ENCODE data around the gene RAD51B. TPM values are rescaled to one million over a fixed set of nuclear protein-coding genes. Genes with fewer than 3 reads are reported as not detected.
"Not testable (repeated sequence)": the region's sequence is repeated elsewhere in the genome, so short reads cannot be mapped to it uniquely, and the experiment has no call there.

RAD51B gene
- total RNA-seq, 2 donors from 2014 or later = 42.6 to 50.0 TPM

- Mint-ChIP-seq H3K36me3 (ENCODE audit: insufficient read depth in 2 of 2) (no peaks in the 10 kb centered on the region), H3K4me1 (ENCODE audit: low read depth) (peaks cover 26% of the 10 kb centered on the region), H3K27me3 (ENCODE audit: low read depth) (no peaks in the 10 kb centered on the region), H3K9me3 (peaks cover 3 to 4% of the 10 kb centered on the region in 2 donors), H3K4me3 (no peak overlapping the region), H3K27ac (no peak overlapping the region)
- no peak for ATAC-seq (replicated peaks in 1 of 2)
- no peak for DNase-seq
Observed at GRCh38 chr14:68219407-68219806, 399.8 kb downstream of the RAD51B start.

GRCh38 chr14:68221046-68221445 is 401.5 kb downstream of the RAD51B start:
- H3K4me3 Mint-ChIP-seq; H3K36me3 Mint-ChIP-seq (ENCODE audit: insufficient read depth in 2 of 2); H3K27me3 Mint-ChIP-seq (ENCODE audit: low read depth); H3K9me3 Mint-ChIP-seq; DNase-seq; ATAC-seq (replicated peaks in 1 of 2); H3K27ac Mint-ChIP-seq: not testable (repeated sequence)
- peaks cover 15% of the 10 kb centered on the region for H3K4me1 Mint-ChIP-seq (ENCODE audit: low read depth)

- Mint-ChIP-seq H3K27me3 (ENCODE audit: low read depth) (no peaks in the 10 kb centered on the region), H3K36me3 (ENCODE audit: insufficient read depth in 2 of 2) (no peaks in the 10 kb centered on the region), H3K4me3 (no peak overlapping the region), H3K27ac (no peak overlapping the region), H3K4me1 (ENCODE audit: low read depth) (peaks cover 15% of the 10 kb centered on the region), H3K9me3 (peaks cover 4% of the 10 kb centered on the region in 2 donors)
- ATAC-seq (replicated peaks in 1 of 2) (no peak), DNase-seq (no peak)
Observed at GRCh38 chr14:68222154-68222553, 402.6 kb downstream of the RAD51B start.

GRCh38 chr14:68222726-68223125 is 403.1 kb downstream of the RAD51B start:
- ATAC-seq (replicated peaks in 1 of 2) (no peak), DNase-seq (no peak)
- Mint-ChIP-seq H3K27me3 (ENCODE audit: low read depth) (no peaks in the 10 kb centered on the region), H3K9me3 (peaks cover 4% of the 10 kb centered on the region in 2 donors), H3K4me1 (ENCODE audit: low read depth) (peaks cover 15% of the 10 kb centered on the region), H3K4me3 (no peak overlapping the region), H3K27ac (no peak overlapping the region), H3K36me3 (ENCODE audit: insufficient read depth in 2 of 2) (no peaks in the 10 kb centered on the region)

GRCh38 chr14:68223631-68224030 is 404.1 kb downstream of the RAD51B start:
- peaks cover 4% of the 10 kb centered on the region in 2 donors for H3K9me3 Mint-ChIP-seq

GRCh38 chr14:68225321-68225720 is 405.7 kb downstream of the RAD51B start:
- DNase-seq (no peak), ATAC-seq (replicated peaks in 1 of 2) (no peak)
- no peaks in the 10 kb centered on the region for H3K27me3 Mint-ChIP-seq (ENCODE audit: low read depth)
- H3K9me3 Mint-ChIP-seq = peaks cover 4% of the 10 kb centered on the region in 2 donors
- H3K36me3 Mint-ChIP-seq (ENCODE audit: insufficient read depth in 2 of 2) = no peaks in the 10 kb centered on the region
- H3K4me1 Mint-ChIP-seq (ENCODE audit: low read depth) = peaks cover 15% of the 10 kb centered on the region
- no peak overlapping the region for H3K4me3 Mint-ChIP-seq
- H3K27ac Mint-ChIP-seq = no peak overlapping the region

More at GRCh38 chr14:68223631-68224030, 404.1 kb downstream of the RAD51B start:
- no peaks in the 10 kb centered on the region for H3K27me3 Mint-ChIP-seq (ENCODE audit: low read depth)
- no peak for ATAC-seq (replicated peaks in 1 of 2)
- no peaks in the 10 kb centered on the region for H3K36me3 Mint-ChIP-seq (ENCODE audit: insufficient read depth in 2 of 2)
- no peak overlapping the region for H3K4me3 Mint-ChIP-seq
- H3K27ac Mint-ChIP-seq = no peak overlapping the region
- peaks cover 15% of the 10 kb centered on the region for H3K4me1 Mint-ChIP-seq (ENCODE audit: low read depth)
- DNase-seq = no peak

- H3K27ac Mint-ChIP-seq = no peak overlapping the region
- H3K4me3 Mint-ChIP-seq = no peak overlapping the region
- peaks cover 8% of the 10 kb centered on the region for H3K4me1 Mint-ChIP-seq (ENCODE audit: low read depth)
- H3K9me3 Mint-ChIP-seq = peaks cover 1% of the 10 kb centered on the region in 2 donors
- no peak for ATAC-seq (replicated peaks in 1 of 2)
- no peaks in the 10 kb centered on the region for H3K36me3 Mint-ChIP-seq (ENCODE audit: insufficient read depth in 2 of 2)
- DNase-seq = no peak
- H3K27me3 Mint-ChIP-seq (ENCODE audit: low read depth) = no peaks in the 10 kb centered on the region
Observed at GRCh38 chr14:68226523-68226922, 406.9 kb downstream of the RAD51B start.

- DNase-seq (no peak), ATAC-seq (replicated peaks in 1 of 2) (no peak)
- Mint-ChIP-seq H3K27ac (no peak overlapping the region), H3K27me3 (ENCODE audit: low read depth) (no peaks in the 10 kb centered on the region), H3K4me1 (ENCODE audit: low read depth) (no peaks in the 10 kb centered on the region), H3K4me3 (no peak overlapping the region), H3K9me3 (peaks cover 0 to 1% of the 10 kb centered on the region in 2 donors), H3K36me3 (ENCODE audit: insufficient read depth in 2 of 2) (no peaks in the 10 kb centered on the region)
Observed at GRCh38 chr14:68228656-68229055, 409.1 kb downstream of the RAD51B start.

GRCh38 chr14:68229423-68230100 is 410.0 kb downstream of the RAD51B start:
- Mint-ChIP-seq H3K36me3 (ENCODE audit: insufficient read depth in 2 of 2) (no peaks in the 10 kb centered on the region), H3K27ac (peak overlapping the region; percentile 86), H3K4me1 (ENCODE audit: low read depth) (no peaks in the 10 kb centered on the region), H3K4me3 (peak overlapping the region in 1 of 2 donors; percentile 72), H3K9me3 (peaks cover 0 to 1% of the 10 kb centered on the region in 2 donors), H3K27me3 (ENCODE audit: low read depth) (no peaks in the 10 kb centered on the region)
- DNase-seq (peak in 1 of 2 donors; percentile 14), ATAC-seq (replicated peaks in 1 of 2) (peak; percentile 68 to 69)

- H3K9me3 Mint-ChIP-seq = peaks cover 0 to 1% of the 10 kb centered on the region in 2 donors
- peak overlapping the region in 1 of 2 donors; percentile 72 for H3K4me3 Mint-ChIP-seq
- no peaks in the 10 kb centered on the region for H3K4me1 Mint-ChIP-seq (ENCODE audit: low read depth)
- ATAC-seq (replicated peaks in 1 of 2) (peak in 1 of 2 donors; percentile 16), DNase-seq (no peak)
- H3K27me3 Mint-ChIP-seq (ENCODE audit: low read depth) = no peaks in the 10 kb centered on the region
- peak overlapping the region; percentile 86 for H3K27ac Mint-ChIP-seq
- H3K36me3 Mint-ChIP-seq (ENCODE audit: insufficient read depth in 2 of 2) = no peaks in the 10 kb centered on the region
Observed at GRCh38 chr14:68230202-68230949, 410.8 kb downstream of the RAD51B start.

- peaks cover 0 to 1% of the 10 kb centered on the region in 2 donors for H3K9me3 Mint-ChIP-seq
- no peaks in the 10 kb centered on the region for H3K36me3 Mint-ChIP-seq (ENCODE audit: insufficient read depth in 2 of 2)
- ATAC-seq (replicated peaks in 1 of 2) (no peak), DNase-seq (no peak)
- no peaks in the 10 kb centered on the region for H3K27me3 Mint-ChIP-seq (ENCODE audit: low read depth)
- H3K4me3 Mint-ChIP-seq = no peak overlapping the region
- H3K4me1 Mint-ChIP-seq (ENCODE audit: low read depth) = no peaks in the 10 kb centered on the region
- no peak overlapping the region for H3K27ac Mint-ChIP-seq
Observed at GRCh38 chr14:68230950-68231717, 411.6 kb downstream of the RAD51B start.

GRCh38 chr14:68231898-68232297 is 412.3 kb downstream of the RAD51B start:
- no peaks in the 10 kb centered on the region for H3K36me3 Mint-ChIP-seq (ENCODE audit: insufficient read depth in 2 of 2)
- H3K27ac Mint-ChIP-seq = no peak overlapping the region
- no peaks in the 10 kb centered on the region for H3K27me3 Mint-ChIP-seq (ENCODE audit: low read depth)
- no peak for ATAC-seq (replicated peaks in 1 of 2)
- H3K9me3 Mint-ChIP-seq = no peaks in the 10 kb centered on the region
- DNase-seq = no peak
- H3K4me3 Mint-ChIP-seq = no peak overlapping the region
- H3K4me1 Mint-ChIP-seq (ENCODE audit: low read depth) = no peaks in the 10 kb centered on the region
